Measurements from ENCODE around the gene TNIP1.

Gene TNIP1

GRCh38 chr5:151086192-151086869 lies 5.5 kb upstream of the TNIP1 start:
- H3K27ac Mint-ChIP-seq: peak overlapping the region; percentile 50
- CTCF ChIA-PET: interaction anchor here (0.8 to 2.6 kb wide), 5 partner anchors 29 to 78 kb away, joined by 3 to 8 read pairs (median 6); no protein-coding TSS in a partner anchor
- H3K27me3 Mint-ChIP-seq: peaks cover 6% of the 10 kb centered on the region
- DNase-seq: no peak
- H3K36me3 Mint-ChIP-seq: peaks cover 2% of the 10 kb centered on the region
- peaks cover 57% of the 10 kb centered on the region for H3K4me1 Mint-ChIP-seq
- H3K9me3 Mint-ChIP-seq: no peaks in the 10 kb centered on the region
- peak overlapping the region; percentile 59 for H3K4me3 Mint-ChIP-seq

DNA sequence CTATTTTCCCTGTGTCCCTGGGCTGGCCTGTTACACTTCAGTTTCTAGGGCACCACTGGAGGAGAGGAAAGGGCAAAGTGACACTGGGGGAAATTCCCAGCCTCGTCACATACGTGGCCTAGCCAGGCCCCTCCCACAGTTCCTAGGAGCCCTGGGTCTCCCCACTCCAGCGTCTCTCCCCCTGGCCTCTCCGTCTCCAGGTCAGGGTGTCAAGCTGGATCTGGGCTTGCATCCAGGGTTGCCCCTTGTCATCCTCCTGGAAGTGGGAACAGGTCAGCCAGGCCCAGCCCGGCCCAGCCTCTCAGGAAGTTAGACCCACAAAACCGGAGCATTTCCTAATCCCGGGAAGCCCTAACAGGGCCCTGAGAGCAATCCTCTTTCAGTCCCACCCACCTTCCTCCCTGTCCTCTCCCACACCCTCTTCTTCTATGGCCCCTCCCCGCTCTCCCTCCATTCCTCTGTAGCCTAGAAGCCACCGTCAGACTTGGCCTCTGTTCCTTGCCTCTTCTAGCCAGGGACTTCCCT lies 4.7 kb upstream of the TNIP1 start:
- peaks cover 2% of the 10 kb centered on the region for H3K36me3 Mint-ChIP-seq
- H3K27ac Mint-ChIP-seq: no peak overlapping the region
- H3K9me3 Mint-ChIP-seq: no peaks in the 10 kb centered on the region
- peak overlapping the region; percentile 15 for H3K4me3 Mint-ChIP-seq
- no peak for DNase-seq
- H3K27me3 Mint-ChIP-seq: no peaks in the 10 kb centered on the region
- H3K4me1 Mint-ChIP-seq: peaks cover 57% of the 10 kb centered on the region
- CTCF ChIA-PET: interaction anchor here (0.8 to 2.0 kb wide), 4 partner anchors 27 to 38 kb away, joined by 3 to 8 read pairs (median 3); no protein-coding TSS in a partner anchor

GRCh38 chr5:151084363-151084762 lies 3.5 kb upstream of the TNIP1 start:
- CTCF ChIA-PET: interaction anchor here (0.9 to 3.8 kb wide), 3 partner anchors 28 to 33 kb away, joined by 3 to 27 read pairs (median 3); no protein-coding TSS in a partner anchor
- H3K36me3 Mint-ChIP-seq: peaks cover 5% of the 10 kb centered on the region
- peaks cover 65% of the 10 kb centered on the region for H3K4me1 Mint-ChIP-seq
- H3K4me3 Mint-ChIP-seq: no peak overlapping the region
- DNase-seq: no peak
- no peaks in the 10 kb centered on the region for H3K27me3 Mint-ChIP-seq
- no peaks in the 10 kb centered on the region for H3K9me3 Mint-ChIP-seq
- H3K27ac Mint-ChIP-seq: peak overlapping the region; percentile 31

GRCh38 chr5:151083081-151083676 lies 2.3 kb upstream of the TNIP1 start:
- H3K27me3 Mint-ChIP-seq: no peaks in the 10 kb centered on the region
- DNase-seq: peak; percentile 63
- H3K27ac Mint-ChIP-seq: peak overlapping the region; percentile 93
- CTCF ChIA-PET: interaction anchor here (0.7 to 3.8 kb wide), 6 partner anchors 9 to 1719 kb away, joined by 3 to 27 read pairs (median 3); no protein-coding TSS in a partner anchor
- H3K4me3 Mint-ChIP-seq: peak overlapping the region; percentile 77
- H3K36me3 Mint-ChIP-seq: peaks cover 16% of the 10 kb centered on the region
- peaks cover 75% of the 10 kb centered on the region for H3K4me1 Mint-ChIP-seq
- H3K9me3 Mint-ChIP-seq: no peaks in the 10 kb centered on the region

- H3K4me3 Mint-ChIP-seq: peak overlapping the region; percentile 77
- no peaks in the 10 kb centered on the region for H3K27me3 Mint-ChIP-seq
- H3K9me3 Mint-ChIP-seq: no peaks in the 10 kb centered on the region
- no peak for DNase-seq
- peaks cover 78% of the 10 kb centered on the region for H3K4me1 Mint-ChIP-seq
- peak overlapping the region; percentile 93 for H3K27ac Mint-ChIP-seq
- CTCF ChIA-PET: interaction anchor here (0.9 to 3.8 kb wide), 7 partner anchors 16 to 43 kb away, joined by 3 to 27 read pairs (median 4); no protein-coding TSS in a partner anchor
- peaks cover 22% of the 10 kb centered on the region for H3K36me3 Mint-ChIP-seq
Observed at GRCh38 chr5:151082282-151082902, 1.6 kb upstream of the TNIP1 start.

GRCh38 chr5:151081431-151082281 lies 822 bp upstream of the TNIP1 start:
- CTCF ChIA-PET: interaction anchor here (0.9 to 3.8 kb wide), 7 partner anchors 15 to 44 kb away, joined by 3 to 27 read pairs (median 4); no protein-coding TSS in a partner anchor
- peaks cover 30% of the 10 kb centered on the region for H3K36me3 Mint-ChIP-seq
- H3K4me3 Mint-ChIP-seq: peak overlapping the region; percentile 77
- DNase-seq: no peak
- no peaks in the 10 kb centered on the region for H3K27me3 Mint-ChIP-seq
- peak overlapping the region; percentile 93 for H3K27ac Mint-ChIP-seq
- peaks cover 78% of the 10 kb centered on the region for H3K4me1 Mint-ChIP-seq
- H3K9me3 Mint-ChIP-seq: no peaks in the 10 kb centered on the region

GRCh38 chr5:151079838-151080612 lies 809 bp downstream of the TNIP1 start:
- DNase-seq: no peak
- Mint-ChIP-seq H3K4me1 (peaks cover 73% of the 10 kb centered on the region), H3K36me3 (peaks cover 42% of the 10 kb centered on the region)

GRCh38 chr5:151078490-151079262 lies 2.2 kb downstream of the TNIP1 start:
- H3K27me3 Mint-ChIP-seq: no peaks in the 10 kb centered on the region
- peaks cover 65% of the 10 kb centered on the region for H3K4me1 Mint-ChIP-seq
- peak overlapping the region; percentile 79 for H3K4me3 Mint-ChIP-seq
- no peaks in the 10 kb centered on the region for H3K9me3 Mint-ChIP-seq
- peak; percentile 73 for DNase-seq
- CTCF ChIA-PET: interaction anchor here (0.6 to 3.0 kb wide), 7 partner anchors 11 to 432 kb away, joined by 3 to 20 read pairs (median 4); no protein-coding TSS in a partner anchor
- H3K36me3 Mint-ChIP-seq: peaks cover 46% of the 10 kb centered on the region
- peak overlapping the region; percentile 90 for H3K27ac Mint-ChIP-seq

More at GRCh38 chr5:151079838-151080612, 809 bp downstream of the TNIP1 start:
- CTCF ChIA-PET: interaction anchor here (1.2 to 3.1 kb wide), 4 partner anchors 14 to 45 kb away, joined by 4 to 20 read pairs (median 8); no protein-coding TSS in a partner anchor
- Mint-ChIP-seq H3K9me3 (no peaks in the 10 kb centered on the region), H3K27me3 (no peaks in the 10 kb centered on the region), H3K4me3 (peak overlapping the region; percentile 79), H3K27ac (peak overlapping the region; percentile 89)

DNA sequence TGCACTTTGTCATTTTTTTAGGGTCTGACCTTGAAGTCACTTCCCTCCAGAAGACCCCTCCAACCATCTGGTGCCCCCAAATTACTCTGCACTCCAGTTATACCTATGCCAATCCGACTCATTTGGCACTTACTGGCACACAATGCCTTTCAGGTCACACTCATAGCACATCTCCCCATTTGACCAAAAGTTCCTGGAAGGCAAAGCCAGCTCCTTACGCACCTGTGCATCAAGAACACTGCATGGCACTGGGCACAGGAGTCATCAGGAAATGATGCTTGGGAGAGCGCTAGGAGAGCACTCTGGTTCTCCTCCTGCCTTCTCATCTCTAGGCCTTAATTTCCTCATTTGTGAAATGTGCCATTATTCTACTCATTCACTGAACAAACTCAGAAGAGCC lies 2.9 kb downstream of the TNIP1 start:
- CTCF ChIA-PET: interaction anchor here (0.9 to 3.0 kb wide), 4 partner anchors 26 to 87 kb away, joined by 3 to 20 read pairs (median 4); no protein-coding TSS in a partner anchor
- H3K4me3 Mint-ChIP-seq: peak overlapping the region; percentile 79
- H3K9me3 Mint-ChIP-seq: no peaks in the 10 kb centered on the region
- H3K36me3 Mint-ChIP-seq: peaks cover 46% of the 10 kb centered on the region
- no peak for DNase-seq
- H3K27ac Mint-ChIP-seq: peak overlapping the region; percentile 90
- no peaks in the 10 kb centered on the region for H3K27me3 Mint-ChIP-seq
- peaks cover 58% of the 10 kb centered on the region for H3K4me1 Mint-ChIP-seq

- no peak overlapping the region for H3K27ac Mint-ChIP-seq
- CTCF ChIA-PET: interaction anchor here (1.0 to 3.0 kb wide), 2 partner anchors 26 to 38 kb away, joined by 4 to 20 read pairs; no protein-coding TSS in a partner anchor
- no peak overlapping the region for H3K4me3 Mint-ChIP-seq
- H3K36me3 Mint-ChIP-seq: peaks cover 44% of the 10 kb centered on the region
- no peaks in the 10 kb centered on the region for H3K9me3 Mint-ChIP-seq
- DNase-seq: no peak
- peaks cover 53% of the 10 kb centered on the region for H3K4me1 Mint-ChIP-seq
- H3K27me3 Mint-ChIP-seq: no peaks in the 10 kb centered on the region
Observed at GRCh38 chr5:151077419-151077818, 3.4 kb downstream of the TNIP1 start.

DNA sequence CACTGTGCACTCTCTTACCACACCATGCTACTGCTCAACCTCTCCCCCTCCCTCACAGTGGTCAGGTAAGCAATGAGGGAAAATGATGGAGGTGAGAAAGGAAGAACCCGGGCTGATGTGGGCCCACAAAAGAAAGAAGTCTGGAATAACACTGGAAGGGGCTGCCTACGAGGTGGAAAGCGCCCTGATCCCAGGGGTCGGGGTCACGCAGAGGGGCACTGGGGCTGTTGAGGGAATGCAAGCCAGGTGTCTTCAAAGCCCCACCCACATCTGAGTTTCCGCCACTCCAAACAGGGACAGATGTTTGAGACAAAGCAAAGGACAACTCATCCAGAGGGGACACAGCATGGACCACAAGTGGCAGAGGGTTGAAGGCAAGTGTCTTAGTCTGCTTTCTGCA lies 4.2 kb downstream of the TNIP1 start:
- Mint-ChIP-seq H3K4me3 (no peak overlapping the region), H3K9me3 (no peaks in the 10 kb centered on the region), H3K27ac (no peak overlapping the region), H3K4me1 (peaks cover 51% of the 10 kb centered on the region), H3K27me3 (no peaks in the 10 kb centered on the region), H3K36me3 (peaks cover 52% of the 10 kb centered on the region)
- CTCF ChIA-PET: interaction anchor here (1.4 kb wide), 1 partner anchor 25 kb away, joined by 5 read pairs; no protein-coding TSS in a partner anchor
- DNase-seq: no peak
